Ishikawa (cell line): ENCODE measurements around the gene ZBTB7C.

ENCODE experiments used
- CREB1 ChIP-seq: IDR thresholded peaks from 2 replicates; pipeline ENCODE4 v1.6.1; 2012; ENCODE audit warnings: low read depth
- EP300 ChIP-seq: IDR thresholded peaks from 2 replicates; pipeline ENCODE4 v1.6.1; 2012; ENCODE audit warnings: borderline replicate concordance
- FOXM1 ChIP-seq: IDR thresholded peaks from 2 replicates; pipeline ENCODE4 v1.6.1; 2012; ENCODE audit warnings: low read depth, borderline replicate concordance
- RAD21 ChIP-seq: IDR thresholded peaks from 2 replicates; pipeline ENCODE4 v1.6.1; 2012; ENCODE audit warnings: low read depth

- no peak for TF ChIP-seq RAD21
- TF ChIP-seq FOXM1, result no peak
- no peak for TF ChIP-seq EP300
- no peak for TF ChIP-seq CREB1
These were observed 416.2 kb downstream of the ZBTB7C start for GRCh38 chr18:47992976-47993375.
